Ishikawa (cell line): ENCODE measurements around the gene TMEM43.

ENCODE experiments used
- CEBPB ChIP-seq: IDR thresholded peaks from 2 replicates; pipeline ENCODE4 v1.6.1; 2012
- CREB1 ChIP-seq: IDR thresholded peaks from 2 replicates; pipeline ENCODE4 v1.6.1; 2012; ENCODE audit warnings: low read depth
- EGR1 ChIP-seq: IDR thresholded peaks from 2 replicates; pipeline ENCODE4 v1.6.1; 2012
- EP300 ChIP-seq: IDR thresholded peaks from 2 replicates; pipeline ENCODE4 v1.6.1; 2012; ENCODE audit warnings: borderline replicate concordance
- FOXM1 ChIP-seq: IDR thresholded peaks from 2 replicates; pipeline ENCODE4 v1.6.1; 2012; ENCODE audit warnings: low read depth, borderline replicate concordance
- MAX ChIP-seq: IDR thresholded peaks from 2 replicates; pipeline ENCODE4 v1.6.1; 2012
- NFIC ChIP-seq: IDR thresholded peaks from 2 replicates; pipeline ENCODE4 v1.6.1; 2012
- RAD21 ChIP-seq: IDR thresholded peaks from 2 replicates; pipeline ENCODE4 v1.6.1; 2012; ENCODE audit warnings: low read depth
- REST ChIP-seq: IDR thresholded peaks from 2 replicates; pipeline ENCODE4 v1.6.1; 2012; ENCODE audit warnings: low read depth, mild to moderate bottlenecking
- TAF1 ChIP-seq: IDR thresholded peaks from 2 replicates; pipeline ENCODE4 v1.6.1; 2012; ENCODE audit warnings: low read depth, mild to moderate bottlenecking
- TCF12 ChIP-seq: IDR thresholded peaks from 2 replicates; pipeline ENCODE4 v1.6.1; 2012; ENCODE audit warnings: low read depth
- TEAD4 ChIP-seq: IDR thresholded peaks from 2 replicates; pipeline ENCODE4 v1.6.1; 2012
- USF1 ChIP-seq: IDR thresholded peaks from 2 replicates; pipeline ENCODE4 v1.6.1; 2012
- YY1 ChIP-seq: IDR thresholded peaks from 2 replicates; pipeline ENCODE4 v1.6.1; 2012; ENCODE audit warnings: low read depth

GRCh38 chr3:14158370-14158769, 33.5 kb downstream of the TMEM43 start:
- no peak for TF ChIP-seq FOXM1
- TF ChIP-seq EGR1, result no peak
- TF ChIP-seq RAD21, result no peak
- TF ChIP-seq TAF1, result no peak
- TF ChIP-seq CEBPB, result no peak
- no peak for TF ChIP-seq TEAD4
- no peak for TF ChIP-seq YY1
- no peak for TF ChIP-seq EP300
- TF ChIP-seq CREB1, result no peak
- no peak for TF ChIP-seq USF1
- TF ChIP-seq REST, result no peak
- no peak for TF ChIP-seq TCF12
- TF ChIP-seq MAX, result no peak
- no peak for TF ChIP-seq NFIC
